Activated CD4-positive, alpha-beta T cell treated with anti-CD3 and anti-CD28 coated beads, Interleukin-2, amount 50 U/mL, for 4 hours (primary cell): ENCODE measurements around the gene HGFAC.
"Not testable (repeated sequence)": the region's sequence is repeated elsewhere in the genome, so short reads cannot be mapped to it uniquely, and the experiment has no call there.

Experiments
- DNase-seq, 2 experiments: peaks; one replicate each; pipeline ENCODE4 v3.0.0-alpha.2; 2020

The HGFAC gene

GRCh38 chr4:3441501-3442459, at the start of gene HGFAC:
Gene HGFAC (plus strand): TSS chr4:3441968. CDS start chr4:3442002, 34 bp downstream.
- no peak for DNase-seq

- no peak for DNase-seq
These were observed 49.4 kb upstream of the HGFAC start for GRCh38 chr4:3392321-3392720.

- DNase-seq: no peak
These were observed 48.6 kb upstream of the HGFAC start for GRCh38 chr4:3393171-3393570.

GRCh38 chr4:3396600-3396999, 45.2 kb upstream of the HGFAC start:
- DNase-seq: no peak

- no peak for DNase-seq
These were observed 44.6 kb upstream of the HGFAC start for GRCh38 chr4:3397128-3397527.

GRCh38 chr4:3399277-3400194, 42.2 kb upstream of the HGFAC start:
- no peak for DNase-seq

- DNase-seq: no peak
These were observed 40.2 kb upstream of the HGFAC start for GRCh38 chr4:3401436-3402171.

- DNase-seq: no peak
These were observed 39.0 kb upstream of the HGFAC start for GRCh38 chr4:3402491-3403347.

- no peak for DNase-seq
These were observed 38.3 kb upstream of the HGFAC start for GRCh38 chr4:3403348-3403906.

- DNase-seq: no peak
These were observed 37.2 kb upstream of the HGFAC start for GRCh38 chr4:3404546-3404945.

GRCh38 chr4:3405176-3405575, 36.6 kb upstream of the HGFAC start:
- DNase-seq: no peak

GRCh38 chr4:3406021-3406420, 35.7 kb upstream of the HGFAC start:
- DNase-seq: no peak

GRCh38 chr4:3406431-3406830, 35.3 kb upstream of the HGFAC start:
- no peak for DNase-seq

- DNase-seq: no peak
These were observed 34.5 kb upstream of the HGFAC start for GRCh38 chr4:3407171-3407771.

- no peak for DNase-seq
These were observed 33.6 kb upstream of the HGFAC start for GRCh38 chr4:3407930-3408792.

- no peak for DNase-seq
These were observed 32.9 kb upstream of the HGFAC start for GRCh38 chr4:3408793-3409330.

GRCh38 chr4:3409571-3410091, 32.1 kb upstream of the HGFAC start:
- no peak for DNase-seq

GRCh38 chr4:3410401-3411135, 31.2 kb upstream of the HGFAC start:
- DNase-seq: no peak

- not testable (repeated sequence) for DNase-seq
These were observed 30.6 kb upstream of the HGFAC start for GRCh38 chr4:3411190-3411589.
